Measurements from ENCODE around the gene ATP2A1.

GRCh38 chr16:28923231-28923587 lies 44.9 kb downstream of the ATP2A1 start:
- TF ChIP-seq CTCF (tag by site-specific recombination; IDR thresholded peaks at IDR 0.05) (no peak), ZNF24 (tag by site-specific recombination; IDR thresholded peaks at IDR 0.05) (no peak), ZNF18 (tag by site-specific recombination; IDR thresholded peaks at IDR 0.05) (no peak), KLF8 (tag by site-specific recombination; IDR thresholded peaks at IDR 0.05) (no peak), SP2 (tag by site-specific recombination; IDR thresholded peaks at IDR 0.05) (no peak), ZNF501 (tag by site-specific recombination; IDR thresholded peaks at IDR 0.05) (no peak)
- TF ChIP-seq, protein P1, sequence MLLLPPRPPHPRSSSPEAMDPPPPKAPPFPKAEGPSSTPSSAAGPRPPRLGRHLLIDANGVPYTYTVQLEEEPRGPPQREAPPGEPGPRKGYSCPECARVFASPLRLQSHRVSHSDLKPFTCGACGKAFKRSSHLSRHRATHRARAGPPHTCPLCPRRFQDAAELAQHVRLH (tag by site-specific recombination; IDR thresholded peaks at IDR 0.05), result no peak
